GM10266 (cell line): Measurements from ENCODE around the gene TPI1.
"Not testable (repeated sequence)": the region's sequence is repeated elsewhere in the genome, so short reads cannot be mapped to it uniquely, and the experiment has no call there.

ENCODE experiments used
- DNase-seq: peaks from one replicate; pipeline ENCODE4 v3.0.0; 2012; ENCODE audit errors: extremely low spot score
- TF ChIP-seq, protein P1 (sequence below): IDR thresholded peaks from 2 replicates; pipeline ENCODE4 v1.5.1; 2012; ENCODE audit warnings: mild to moderate bottlenecking, low read depth; ENCODE audit not compliant: control insufficient read depth, insufficient read depth; ENCODE audit errors: missing control alignments

The TPI1 gene

DNA sequence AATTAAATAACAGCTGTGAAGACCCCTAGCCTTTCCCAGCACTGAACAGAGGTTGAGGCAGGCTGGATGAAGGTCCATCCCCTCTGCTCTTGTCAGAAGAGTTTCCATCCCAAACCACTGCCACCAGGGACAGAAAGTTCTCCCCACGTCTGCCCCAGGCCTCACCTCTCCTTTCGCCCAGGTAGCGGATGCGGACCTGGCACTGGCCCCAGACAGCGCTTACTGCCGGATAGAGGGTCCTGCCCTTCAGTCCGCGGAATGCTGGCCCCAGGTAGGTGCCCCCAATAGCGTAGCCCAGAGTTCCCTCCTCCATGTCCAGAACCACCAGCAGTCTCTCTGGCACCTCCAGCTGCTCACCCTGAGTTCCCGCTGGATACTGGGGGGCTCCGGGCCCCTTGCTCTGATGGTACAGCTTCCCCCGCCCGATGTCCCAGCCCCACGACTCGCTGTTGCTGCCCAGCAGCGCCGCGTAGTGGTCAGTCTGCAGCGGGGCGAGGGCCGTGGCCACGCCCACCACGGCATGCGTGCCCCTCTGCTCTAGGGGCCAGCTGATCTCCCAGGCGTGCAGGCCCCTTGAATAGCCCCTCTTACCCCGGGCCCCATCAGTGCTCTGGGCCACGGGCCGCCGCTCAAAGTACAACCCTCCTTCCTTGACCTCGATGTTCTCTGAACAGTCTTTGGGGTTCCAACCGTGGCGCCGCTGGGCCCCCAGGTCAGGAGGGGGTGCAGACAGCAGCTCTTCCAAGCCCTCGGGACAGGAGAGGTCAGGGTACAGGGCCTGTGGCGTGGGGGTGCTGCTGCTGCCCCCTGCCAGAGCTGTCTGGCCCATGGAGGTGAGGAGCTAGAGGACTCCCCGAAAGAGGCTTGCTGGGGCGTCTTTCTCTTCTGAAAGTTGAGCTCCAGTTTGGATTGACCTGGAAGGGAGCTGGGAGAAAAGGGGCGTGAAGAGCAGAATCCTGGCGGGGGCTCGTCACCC lies 5.0 kb downstream of the TPI1 start:
- TF ChIP-seq, protein P1, sequence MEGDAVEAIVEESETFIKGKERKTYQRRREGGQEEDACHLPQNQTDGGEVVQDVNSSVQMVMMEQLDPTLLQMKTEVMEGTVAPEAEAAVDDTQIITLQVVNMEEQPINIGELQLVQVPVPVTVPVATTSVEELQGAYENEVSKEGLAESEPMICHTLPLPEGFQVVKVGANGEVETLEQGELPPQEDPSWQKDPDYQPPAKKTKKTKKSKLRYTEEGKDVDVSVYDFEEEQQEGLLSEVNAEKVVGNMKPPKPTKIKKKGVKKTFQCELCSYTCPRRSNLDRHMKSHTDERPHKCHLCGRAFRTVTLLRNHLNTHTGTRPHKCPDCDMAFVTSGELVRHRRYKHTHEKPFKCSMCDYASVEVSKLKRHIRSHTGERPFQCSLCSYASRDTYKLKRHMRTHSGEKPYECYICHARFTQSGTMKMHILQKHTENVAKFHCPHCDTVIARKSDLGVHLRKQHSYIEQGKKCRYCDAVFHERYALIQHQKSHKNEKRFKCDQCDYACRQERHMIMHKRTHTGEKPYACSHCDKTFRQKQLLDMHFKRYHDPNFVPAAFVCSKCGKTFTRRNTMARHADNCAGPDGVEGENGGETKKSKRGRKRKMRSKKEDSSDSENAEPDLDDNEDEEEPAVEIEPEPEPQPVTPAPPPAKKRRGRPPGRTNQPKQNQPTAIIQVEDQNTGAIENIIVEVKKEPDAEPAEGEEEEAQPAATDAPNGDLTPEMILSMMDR: peak; percentile 100
- peak; percentile 90 for DNase-seq

DNA sequence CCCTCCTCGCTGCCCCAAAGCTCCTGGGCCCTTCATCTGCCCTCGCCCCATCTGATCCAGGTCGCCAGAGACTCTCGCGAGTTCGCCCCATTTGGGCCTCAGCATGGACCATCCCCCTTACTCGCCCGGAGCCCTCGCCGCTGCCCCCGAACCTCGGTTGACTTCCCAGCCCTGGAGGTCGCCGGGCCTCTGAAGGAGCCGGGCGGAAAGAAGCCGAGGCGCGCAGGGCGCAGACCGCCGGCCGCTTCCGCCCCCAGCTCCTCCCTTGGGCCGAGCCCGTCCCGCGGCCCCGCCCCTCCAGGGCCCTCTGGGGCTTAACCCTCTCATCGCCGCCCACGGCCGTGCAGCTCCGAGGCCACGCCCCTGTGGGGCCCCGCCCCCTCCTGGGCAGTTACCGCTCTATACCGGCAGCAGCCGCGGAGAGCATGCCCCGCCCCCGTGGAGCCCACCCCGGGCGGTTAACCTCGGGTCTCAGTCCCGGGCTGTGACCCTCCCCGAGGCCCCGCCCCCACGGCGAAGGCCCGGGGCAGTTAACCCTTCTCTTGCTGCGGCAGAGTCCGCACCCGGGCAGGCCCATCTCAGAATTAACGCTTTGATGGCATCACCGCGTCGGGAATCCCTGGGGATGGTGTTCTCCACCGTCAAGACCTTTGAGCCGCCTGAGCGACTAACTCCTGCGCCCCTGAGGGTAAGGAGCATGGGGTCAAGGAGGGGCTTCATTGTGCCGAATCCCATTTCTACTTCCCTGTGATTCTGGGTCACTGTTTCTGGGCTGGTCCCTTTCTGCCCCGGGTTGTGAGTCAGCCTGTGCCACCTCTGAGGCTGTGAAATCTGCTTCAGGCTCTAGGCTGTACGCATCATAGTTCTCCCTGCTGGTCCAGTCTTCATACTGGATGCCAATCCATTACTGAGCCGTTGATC lies 6.0 kb downstream of the TPI1 start, which contains the start of gene SPSB2:
Gene SPSB2, minus strand, starts transcription at position 210 of the 921 bp plus-strand sequence. CDS start 402 bp downstream, outside the sequence.
- DNase-seq: peak; percentile 97
- TF ChIP-seq, protein P1: no peak

DNA sequence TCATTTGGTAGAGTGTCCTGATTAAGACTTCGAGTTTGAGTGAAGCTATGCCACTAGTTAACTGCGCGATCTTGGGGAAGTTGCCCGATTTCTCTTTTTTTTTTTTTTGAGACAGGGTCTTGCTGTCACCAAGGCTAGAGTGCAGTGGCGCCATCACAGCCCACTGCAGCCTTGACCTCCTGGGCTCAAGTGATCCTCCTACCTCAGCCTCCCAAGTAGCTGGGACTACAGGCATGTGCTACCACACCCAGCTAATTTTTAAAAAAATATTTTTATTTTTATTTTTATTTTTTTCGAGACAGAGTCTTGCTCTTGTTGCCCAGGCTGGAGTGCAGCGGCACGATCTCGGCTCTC lies 6.7 kb downstream of the TPI1 start:
- not testable (repeated sequence) for DNase-seq

DNA sequence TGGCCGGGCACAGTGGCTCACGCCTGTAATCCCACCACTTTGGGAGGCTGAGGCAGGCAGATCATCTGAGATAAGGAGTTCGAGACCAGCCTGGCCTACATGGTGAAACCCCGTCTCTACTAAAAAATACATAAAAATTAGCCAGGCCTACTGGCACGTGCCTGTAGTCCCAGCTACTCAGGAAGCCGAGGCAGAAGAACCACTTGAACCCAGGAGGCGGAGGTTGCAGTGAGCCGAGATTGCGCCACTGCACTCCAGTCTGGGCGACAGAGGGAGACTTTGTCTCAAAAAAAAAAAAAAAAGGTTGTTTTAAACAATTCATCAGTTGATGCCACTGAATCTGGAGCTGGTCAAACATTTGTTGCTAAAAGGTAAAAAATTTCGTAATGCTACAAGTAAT lies 12.5 kb downstream of the TPI1 start:
- DNase-seq: not testable (repeated sequence)

DNA sequence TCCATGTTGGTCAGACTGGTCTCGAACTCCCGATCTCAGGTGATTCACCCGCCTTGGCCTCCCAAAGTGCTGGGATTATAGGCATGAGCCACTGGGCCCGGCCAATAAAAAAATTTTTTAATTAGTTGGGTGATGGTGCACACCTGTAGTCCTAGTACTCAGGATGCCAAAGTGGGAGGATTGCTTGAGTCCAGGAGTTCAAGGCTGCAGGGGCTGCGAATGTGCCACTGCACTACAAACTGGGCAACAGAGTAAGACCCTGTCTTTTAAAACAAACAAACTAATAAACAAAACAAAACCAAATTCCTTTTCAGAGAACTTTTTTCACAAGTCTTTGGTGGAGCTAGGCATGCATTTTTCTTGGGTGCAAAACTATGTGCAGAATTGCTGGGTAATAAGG lies 15.9 kb downstream of the TPI1 start:
- no peak for DNase-seq
- TF ChIP-seq, protein P1: no peak

DNA sequence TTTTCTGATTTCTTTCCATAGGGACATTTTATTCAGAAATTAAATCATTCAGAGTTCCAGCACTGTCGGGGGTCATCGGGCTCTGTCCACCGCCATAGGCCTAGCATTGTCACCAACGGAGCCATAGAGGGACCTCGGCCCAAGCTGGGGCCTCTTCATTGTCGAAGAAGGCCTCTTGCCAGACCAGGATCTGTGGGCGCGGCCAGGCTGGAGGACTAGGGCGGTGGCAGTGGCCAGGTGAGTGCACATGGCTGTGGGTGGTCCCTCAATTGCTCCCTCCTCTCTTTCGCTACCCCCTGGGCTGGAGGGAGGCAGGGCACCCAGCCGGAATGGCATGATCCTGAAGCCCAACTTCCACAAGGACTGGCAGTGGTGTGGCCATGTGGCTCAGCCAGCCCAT lies 16.4 kb downstream of the TPI1 start:
- TF ChIP-seq, protein P1: no peak

DNA sequence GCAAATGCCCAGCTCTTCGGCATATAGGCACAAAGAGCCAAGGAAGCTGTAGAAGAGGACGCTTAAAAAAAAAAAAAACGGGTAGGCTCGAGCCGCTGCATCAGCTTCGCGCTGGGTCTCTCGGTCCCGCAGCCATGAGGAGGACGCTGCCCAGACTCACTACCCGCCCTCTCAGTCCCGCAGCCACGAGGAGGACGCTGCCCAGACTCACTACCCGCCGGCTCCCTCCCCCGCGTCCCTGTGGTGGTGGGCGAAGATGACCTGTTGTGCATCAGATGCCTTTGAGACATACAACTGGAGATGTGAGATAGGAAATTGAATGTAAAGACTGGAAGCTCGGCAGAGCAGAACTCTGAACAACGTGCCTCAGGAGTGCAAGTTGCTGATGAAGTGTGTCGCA lies 17.2 kb downstream of the TPI1 start:
- TF ChIP-seq, protein P1: no peak

More for the DNA sequence above, 16.4 kb downstream of the TPI1 start:
- DNase-seq: no peak

DNA sequence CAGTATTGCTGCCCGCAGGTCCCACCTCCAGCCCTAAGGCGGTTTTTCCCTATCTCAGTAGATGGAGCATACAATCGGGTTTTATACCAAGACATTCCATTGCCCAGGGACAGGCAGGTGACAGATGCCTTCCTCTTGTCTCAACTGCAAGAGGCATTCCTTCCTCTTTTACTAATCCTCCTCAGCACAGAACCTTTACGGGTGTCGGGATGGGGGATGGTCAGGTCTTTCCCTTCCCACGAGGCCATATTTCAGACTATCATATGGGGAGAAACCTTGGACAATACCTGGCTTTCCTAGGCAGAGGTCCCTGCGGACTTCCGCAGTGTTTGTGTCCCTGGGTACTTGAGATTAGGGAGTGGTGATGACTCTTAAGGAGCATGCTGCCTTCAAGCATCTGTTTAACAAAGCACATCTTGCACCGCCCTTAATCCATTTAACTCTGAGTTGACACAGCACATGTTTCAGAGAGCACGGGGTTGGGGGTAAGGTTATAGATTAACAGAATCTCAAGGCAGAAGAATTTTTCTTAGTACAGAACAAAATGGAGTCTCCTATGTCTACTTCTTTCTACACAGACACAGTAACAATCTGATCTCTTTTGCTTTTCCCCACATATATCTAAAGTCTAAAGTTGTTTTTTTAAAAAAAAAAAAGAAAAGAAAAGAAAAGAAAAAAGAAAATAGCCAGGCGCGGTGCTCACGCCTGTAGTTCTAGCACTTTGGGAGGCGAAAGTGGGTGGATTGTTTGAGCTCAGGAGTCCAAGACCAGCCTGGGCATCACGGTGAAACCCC lies 19.1 kb downstream of the TPI1 start:
- DNase-seq: not testable (repeated sequence)

More for the DNA sequence above, 17.2 kb downstream of the TPI1 start:
- no peak for DNase-seq
